ENCODE measurements around the gene C6orf58. TPM values are rescaled to one million over a fixed set of nuclear protein-coding genes. Genes with fewer than 3 reads are reported as not detected.

C6orf58 gene
- total RNA-seq, result not detected

GRCh38 chr6:127576874-127577273 is at the start of gene C6orf58:
Gene C6orf58 (plus strand): TSS chr6:127577174. CDS start chr6:127577186, 12 bp downstream.
- ChIA-PET POLR2A (no interaction called here), CTCF (no interaction called here)

DNA sequence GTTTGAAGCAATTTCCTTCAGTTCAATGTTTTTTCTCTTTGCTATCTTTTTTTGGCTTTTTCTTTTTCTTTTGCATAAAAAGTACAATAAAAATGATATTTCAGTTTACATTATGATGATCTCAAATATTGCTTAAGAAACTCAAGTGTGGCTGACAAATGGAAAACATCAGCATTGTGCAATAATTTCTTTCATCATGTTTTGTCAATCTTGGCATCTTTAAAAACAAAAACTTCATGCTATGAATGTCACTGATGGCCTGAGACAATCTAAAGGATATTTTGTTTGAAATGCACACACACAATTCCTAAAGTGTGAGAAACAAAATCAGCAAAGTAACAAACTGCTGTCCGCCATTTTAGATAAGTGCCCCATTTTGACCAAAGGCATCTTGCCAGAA is 44.0 kb upstream of the C6orf58 start:
- POLR2A ChIA-PET, result no interaction called here
- CTCF ChIA-PET, result no interaction called here

- POLR2A ChIA-PET, result no interaction called here
Measured at GRCh38 chr6:127533736-127534135, 43.2 kb upstream of the C6orf58 start.

DNA sequence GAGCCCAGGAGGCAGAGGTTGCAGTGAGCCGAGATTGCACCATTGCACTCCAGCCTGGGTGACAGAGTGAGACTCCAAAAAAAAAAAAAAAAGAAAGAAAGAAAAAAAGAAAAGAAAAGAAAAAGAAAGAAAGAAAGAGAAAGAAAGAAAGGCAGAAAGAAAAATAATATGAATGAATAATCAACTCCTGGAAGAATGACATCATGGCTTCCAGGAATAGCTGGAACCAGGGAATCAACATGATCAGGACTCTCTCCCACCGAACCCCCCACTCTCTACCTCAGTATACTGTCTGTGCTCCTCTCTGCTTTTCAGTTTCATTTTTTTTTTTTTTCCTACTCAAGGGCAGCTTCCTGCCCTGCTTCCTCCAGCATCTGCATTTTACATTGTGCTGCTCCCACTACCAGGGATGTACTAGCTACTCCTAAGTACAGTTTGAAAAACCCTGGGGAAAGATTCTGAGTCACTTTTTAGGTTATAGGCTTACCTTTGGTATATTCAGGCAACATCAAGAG is 38.2 kb upstream of the C6orf58 start:
- CTCF ChIA-PET, result interaction anchor here (0.5 to 3.3 kb wide), 17 partner anchors 9 to 350 kb away, joined by 3 to 14 read pairs (median 4); partner anchors contain the start of genes KIAA0408 and MTCL3
- POLR2A ChIA-PET, result no interaction called here

More at GRCh38 chr6:127533736-127534135, 43.2 kb upstream of the C6orf58 start:
- CTCF ChIA-PET, result no interaction called here

DNA sequence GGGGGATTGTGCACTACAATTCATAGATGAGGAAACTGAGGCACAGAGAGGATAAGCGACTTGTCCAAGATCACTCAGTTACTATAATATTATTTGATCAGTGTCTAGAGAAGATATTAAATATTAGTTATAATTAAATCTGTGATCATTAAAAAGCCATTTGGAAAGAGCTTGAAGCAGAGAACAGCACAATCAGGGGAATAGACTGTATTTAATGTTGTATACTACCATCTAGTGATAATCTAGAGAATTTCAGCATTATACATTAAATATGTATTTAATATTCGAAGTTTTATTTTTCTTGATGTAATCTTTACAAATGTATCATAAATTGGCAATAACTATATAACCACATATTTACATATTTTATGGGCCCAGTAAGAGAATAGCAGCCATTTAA is 37.7 kb upstream of the C6orf58 start:
- ChIA-PET POLR2A (no interaction called here), CTCF (interaction anchor here (0.5 to 3.3 kb wide), 16 partner anchors 9 to 350 kb away, joined by 3 to 14 read pairs (median 4); partner anchors contain the start of genes KIAA0408 and MTCL3)

GRCh38 chr6:127547215-127547614 is 29.8 kb upstream of the C6orf58 start:
- ChIA-PET CTCF (no interaction called here), POLR2A (no interaction called here)

DNA sequence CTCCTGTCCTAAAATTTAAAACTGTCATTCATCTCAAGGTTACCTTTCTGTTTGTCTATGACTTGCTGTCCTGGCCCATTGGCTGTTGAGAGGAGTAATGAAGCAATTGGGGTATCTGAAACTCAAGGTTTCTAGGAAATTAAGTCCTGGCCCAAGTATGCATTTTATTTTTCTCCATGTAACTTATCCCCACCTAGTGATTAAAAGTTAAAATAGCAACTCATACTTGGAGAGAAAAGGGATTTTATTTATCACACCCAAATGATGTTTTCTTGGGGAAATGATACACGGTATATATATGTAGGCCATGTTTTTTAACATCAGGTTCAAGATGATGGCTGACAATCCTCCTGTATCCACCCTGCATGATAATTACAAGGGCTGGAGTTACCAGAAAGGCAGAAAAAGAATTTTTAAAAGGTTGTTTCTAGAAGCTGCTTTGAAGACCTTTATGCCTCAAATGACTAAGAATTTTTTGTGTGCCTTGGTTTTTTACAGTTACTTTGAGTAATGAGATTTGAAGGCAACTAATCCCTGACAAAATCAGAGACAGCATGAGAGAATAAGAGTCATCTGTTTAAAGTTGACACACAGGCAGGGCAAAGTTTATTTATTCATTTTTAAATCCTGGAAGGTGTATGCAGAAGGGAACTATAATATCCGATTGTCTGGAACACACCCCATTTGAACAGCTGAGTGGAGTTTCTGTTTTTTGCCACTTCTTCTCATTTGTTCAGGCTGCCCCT is 28.9 kb upstream of the C6orf58 start:
- ChIA-PET CTCF (interaction anchor here (0.7 to 1.4 kb wide), 2 partner anchors 32 to 84 kb away, joined by 3 to 4 read pairs; no protein-coding TSS in a partner anchor), POLR2A (no interaction called here)

- CTCF ChIA-PET, result no interaction called here
Measured at GRCh38 chr6:127550403-127550802, 26.6 kb upstream of the C6orf58 start.

GRCh38 chr6:127554435-127555006 is 22.5 kb upstream of the C6orf58 start:
- CTCF ChIA-PET, result interaction anchor here (1.2 kb wide), 1 partner anchor 16 kb away, joined by 5 read pairs; no protein-coding TSS in a partner anchor

More at GRCh38 chr6:127550403-127550802, 26.6 kb upstream of the C6orf58 start:
- POLR2A ChIA-PET, result no interaction called here

GRCh38 chr6:127561660-127562059 is 15.3 kb upstream of the C6orf58 start:
- ChIA-PET POLR2A (no interaction called here), CTCF (no interaction called here)

More at GRCh38 chr6:127554435-127555006, 22.5 kb upstream of the C6orf58 start:
- POLR2A ChIA-PET, result no interaction called here

GRCh38 chr6:127564761-127565160 is 12.2 kb upstream of the C6orf58 start:
- POLR2A ChIA-PET, result no interaction called here
- CTCF ChIA-PET, result no interaction called here

DNA sequence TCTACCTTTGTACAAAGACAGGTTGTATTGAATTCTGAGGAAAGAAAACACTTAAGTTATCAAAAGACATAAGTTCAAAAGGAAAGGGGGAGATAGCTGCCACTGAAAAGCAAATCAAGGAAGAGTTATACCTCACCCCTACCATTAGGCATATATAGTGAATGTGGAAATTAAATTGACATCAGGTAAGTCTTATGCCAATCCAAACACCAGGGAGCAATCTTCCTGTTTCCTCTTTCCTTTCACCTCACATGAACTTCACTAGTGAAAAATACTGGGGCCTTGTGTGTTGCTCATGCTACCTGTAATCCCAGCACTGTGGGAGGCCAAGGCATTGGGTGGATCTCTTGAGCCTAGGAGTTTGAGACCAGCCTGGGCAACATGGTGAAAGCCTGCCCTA is 10.9 kb upstream of the C6orf58 start:
- CTCF ChIA-PET, result interaction anchor here (0.6 kb wide), 1 partner anchor 165 kb away, joined by 4 read pairs; no protein-coding TSS in a partner anchor
- POLR2A ChIA-PET, result no interaction called here

DNA sequence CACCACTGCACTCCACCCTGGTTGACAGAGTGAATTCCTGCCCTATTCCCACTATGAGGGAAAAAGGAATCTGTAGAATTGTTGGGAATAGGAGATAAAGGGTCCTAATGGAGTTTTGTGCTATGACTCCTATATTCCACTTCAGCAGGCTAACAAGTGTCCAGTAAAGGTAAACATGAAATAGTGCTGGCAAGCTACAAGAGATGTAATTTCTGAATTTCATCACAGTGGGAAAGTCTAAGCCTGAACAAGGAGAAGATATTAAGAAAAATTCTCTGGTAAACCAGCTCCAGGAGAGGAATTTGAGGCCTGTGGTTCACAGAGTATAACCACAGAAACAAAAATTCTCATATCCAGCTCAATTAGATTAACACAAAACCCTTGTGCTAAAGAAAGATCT is 10.3 kb upstream of the C6orf58 start:
- ChIA-PET CTCF (no interaction called here), POLR2A (no interaction called here)

GRCh38 chr6:127567476-127567875 is 9.5 kb upstream of the C6orf58 start:
- CTCF ChIA-PET, result no interaction called here
- POLR2A ChIA-PET, result no interaction called here

DNA sequence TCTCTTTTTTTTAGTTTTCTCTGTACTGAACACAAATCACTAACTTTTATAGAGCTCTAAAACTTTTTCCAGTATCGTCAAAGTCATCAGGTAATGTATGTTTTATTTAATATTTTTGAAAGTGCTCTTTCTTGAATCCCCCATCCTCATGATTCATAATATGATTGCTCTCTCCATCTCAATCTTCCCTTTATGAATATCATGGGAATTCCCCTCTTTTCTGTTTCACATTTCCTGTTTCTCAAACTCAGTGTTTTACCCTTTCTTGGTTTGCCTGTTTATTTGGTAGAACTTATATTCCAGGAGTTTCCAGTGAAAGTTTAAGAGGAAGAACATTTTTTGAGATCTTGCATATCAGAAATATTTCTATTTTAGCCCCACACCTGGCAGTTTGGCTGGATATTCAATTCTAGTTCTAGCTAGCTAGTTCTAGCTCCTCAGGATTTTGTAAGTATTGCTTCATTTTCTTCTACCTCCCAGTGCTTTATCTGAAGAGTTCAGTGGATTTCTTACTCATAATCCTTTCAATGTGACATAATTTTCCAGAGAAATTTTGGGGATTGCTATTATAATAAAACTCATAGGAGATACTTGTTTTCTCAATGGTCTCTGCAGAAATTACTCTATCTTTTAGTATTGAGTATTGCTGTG is 6.1 kb upstream of the C6orf58 start:
- POLR2A ChIA-PET, result no interaction called here
- CTCF ChIA-PET, result no interaction called here

GRCh38 chr6:127578900-127579299 is 1.9 kb downstream of the C6orf58 start:
- CTCF ChIA-PET, result no interaction called here
- POLR2A ChIA-PET, result no interaction called here

DNA sequence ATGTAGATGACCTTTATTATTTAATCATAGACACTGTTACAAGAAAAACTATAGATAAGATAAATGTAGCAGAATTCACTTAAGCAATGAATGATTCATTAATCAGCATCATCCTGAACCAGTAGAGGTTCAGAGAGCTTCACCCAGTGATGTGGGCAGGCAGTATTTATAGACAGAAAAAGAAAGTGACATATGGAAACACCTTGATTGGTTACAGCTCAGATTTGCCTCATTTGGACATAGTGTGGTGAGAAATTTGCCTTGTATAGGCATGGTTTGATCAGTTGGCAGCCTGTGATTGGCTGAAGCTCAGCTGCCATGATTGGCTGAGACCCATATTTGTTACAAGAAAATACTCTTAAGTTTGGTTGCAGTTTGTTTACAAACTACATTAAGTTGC is 4.6 kb downstream of the C6orf58 start:
- ChIA-PET POLR2A (no interaction called here), CTCF (no interaction called here)

- CTCF ChIA-PET, result no interaction called here
- POLR2A ChIA-PET, result no interaction called here
Measured at GRCh38 chr6:127582777-127583462, 5.9 kb downstream of the C6orf58 start.

DNA sequence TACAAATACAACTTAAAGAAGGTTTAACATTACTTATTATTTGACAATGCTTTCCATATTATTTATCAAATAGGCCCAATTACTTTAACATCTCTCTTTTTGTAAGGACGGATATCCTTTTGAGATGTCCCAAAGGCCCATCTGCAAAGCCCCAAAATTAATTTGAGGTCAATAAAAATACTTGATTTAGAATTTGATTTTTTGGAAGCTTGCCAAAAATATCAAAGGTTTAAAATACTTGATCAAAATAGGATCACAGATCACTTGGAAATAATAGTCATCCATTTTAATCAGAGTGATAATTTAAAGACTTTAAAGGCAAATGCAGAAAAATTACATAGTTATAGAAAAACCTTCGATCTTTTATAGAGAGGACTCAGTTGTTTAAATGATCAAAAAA is 8.1 kb downstream of the C6orf58 start:
- ChIA-PET POLR2A (no interaction called here), CTCF (no interaction called here)

- POLR2A ChIA-PET, result no interaction called here
- CTCF ChIA-PET, result no interaction called here
Measured at GRCh38 chr6:127586372-127586771, 9.4 kb downstream of the C6orf58 start.

Measured in activated CD8-positive, alpha-beta memory T cell treated with anti-CD3 and anti-CD28 coated beads for 36 hours (primary cell).